Activated CD4-positive, alpha-beta T cell treated with anti-CD3 and anti-CD28 coated beads for 24 hours (primary cell): Measurements from ENCODE around the gene MIEF2.
"Not testable (repeated sequence)": the region's sequence is repeated elsewhere in the genome, so short reads cannot be mapped to it uniquely, and the experiment has no call there.

Source experiments
- DNase-seq, 2 donors: peaks; one replicate each; pipeline ENCODE4 v3.0.0-alpha.2; 2020; ENCODE audit warnings: low read depth in 2 of 2

Gene MIEF2

GRCh38 chr17:18291718-18292540, 31.5 kb downstream of the MIEF2 start:
- DNase-seq = no peak

GRCh38 chr17:18298061-18298460, 37.6 kb downstream of the MIEF2 start:
- DNase-seq = not testable (repeated sequence)

- no peak for DNase-seq
These were observed 40.4 kb downstream of the MIEF2 start for GRCh38 chr17:18300725-18301480.

GRCh38 chr17:18303206-18303605, 42.7 kb downstream of the MIEF2 start:
- not testable (repeated sequence) for DNase-seq

- no peak for DNase-seq
These were observed 48.7 kb downstream of the MIEF2 start for GRCh38 chr17:18309202-18309601.

GRCh38 chr17:18314059-18314730, 53.7 kb downstream of the MIEF2 start:
- no peak for DNase-seq

- DNase-seq = peak; percentile 96 to 98
These were observed 54.5 kb downstream of the MIEF2 start, which contains the start of the genes SMCR8 and TOP3A for GRCh38 chr17:18314731-18315561. SMCR8 (plus strand) TSS chr17:18315293; CDS start chr17:18315790, 497 bp downstream. TOP3A (minus strand) TSS chr17:18314994; CDS start chr17:18314778, 216 bp downstream.

GRCh38 chr17:18315562-18315922, 55.1 kb downstream of the MIEF2 start:
- no peak for DNase-seq

- DNase-seq = no peak
These were observed 55.5 kb downstream of the MIEF2 start for GRCh38 chr17:18315961-18316360.
